Epithelial cell of prostate (primary cell): ENCODE results near the gene BHLHA15.
"Not testable (repeated sequence)": the region's sequence is repeated elsewhere in the genome, so short reads cannot be mapped to it uniquely, and the experiment has no call there.

Experiments
- DNase-seq: peaks from one replicate; pipeline ENCODE4 v3.0.0-alpha.2; 2011; ENCODE audit warnings: low read depth, low spot score
- H3K27ac ChIP-seq: fragments of 450-650 bp; 2 replicates; pipeline ENCODE4 v1.5.1; 2017; ENCODE audit warnings: mild to moderate bottlenecking

Gene BHLHA15

GRCh38 chr7:98206451-98207330 is 4.5 kb upstream of the BHLHA15 start:
- DNase-seq = no peak

GRCh38 chr7:98209166-98209920 is 1.9 kb upstream of the BHLHA15 start:
- no peak overlapping the region for H3K27ac ChIP-seq
- DNase-seq = no peak

More at GRCh38 chr7:98206451-98207330, 4.5 kb upstream of the BHLHA15 start:
- no peak overlapping the region for H3K27ac ChIP-seq

- no peak for DNase-seq
These were observed 572 bp upstream of the BHLHA15 start for GRCh38 chr7:98210513-98211220.

GRCh38 chr7:98211676-98212531 is 665 bp downstream of the BHLHA15 start:
- no peak overlapping the region for H3K27ac ChIP-seq
- no peak for DNase-seq

More at GRCh38 chr7:98210513-98211220, 572 bp upstream of the BHLHA15 start:
- H3K27ac ChIP-seq = no peak overlapping the region

GRCh38 chr7:98212532-98213041 is 1.3 kb downstream of the BHLHA15 start:
- no peak for DNase-seq

GRCh38 chr7:98213296-98213887 is 2.2 kb downstream of the BHLHA15 start:
- no peak overlapping the region for H3K27ac ChIP-seq
- no peak for DNase-seq

More at GRCh38 chr7:98212532-98213041, 1.3 kb downstream of the BHLHA15 start:
- no peak overlapping the region for H3K27ac ChIP-seq

GRCh38 chr7:98213888-98214810 is 2.9 kb downstream of the BHLHA15 start:
- no peak for DNase-seq
- H3K27ac ChIP-seq = no peak overlapping the region

GRCh38 chr7:98214811-98215321 is 3.6 kb downstream of the BHLHA15 start:
- H3K27ac ChIP-seq = no peak overlapping the region
- no peak for DNase-seq

- H3K27ac ChIP-seq = no peak overlapping the region
- no peak for DNase-seq
These were observed 4.6 kb downstream of the BHLHA15 start for GRCh38 chr7:98215561-98216495.

- DNase-seq = no peak
- no peak overlapping the region for H3K27ac ChIP-seq
These were observed 5.8 kb downstream of the BHLHA15 start for GRCh38 chr7:98216941-98217622.

GRCh38 chr7:98217623-98218582 is 6.7 kb downstream of the BHLHA15 start:
- no peak for DNase-seq
- H3K27ac ChIP-seq = no peak overlapping the region

GRCh38 chr7:98219382-98219781 is 8.1 kb downstream of the BHLHA15 start:
- not testable (repeated sequence) for DNase-seq

GRCh38 chr7:98221611-98222532 is 10.6 kb downstream of the BHLHA15 start:
- no peak for DNase-seq

More at GRCh38 chr7:98219382-98219781, 8.1 kb downstream of the BHLHA15 start:
- not testable (repeated sequence) for H3K27ac ChIP-seq

More at GRCh38 chr7:98221611-98222532, 10.6 kb downstream of the BHLHA15 start:
- no peak overlapping the region for H3K27ac ChIP-seq
